CD14-positive monocyte (primary cell): ENCODE measurements around the gene GNG8. TPM values are rescaled to one million over a fixed set of nuclear protein-coding genes. Genes with fewer than 3 reads are reported as not detected.

Source experiments
- DNase-seq, 3 donors: peaks; one replicate each; pipeline ENCODE4 v3.0.0-alpha.2; 2011 to 2022
- H2AFZ ChIP-seq: 2 replicates; pipeline ENCODE4 v1.6.0; 2012; ENCODE audit warnings: mild to moderate bottlenecking, low read depth, low read length, inconsistent platforms; ENCODE audit not compliant: insufficient read depth, poor library complexity, severe bottlenecking
- H3K27ac ChIP-seq, 2 donors: 1 replicate in 1 of 2; 2 replicates in 1 of 2; pipeline ENCODE4 v1.5.1; 2012 to 2013; ENCODE audit warnings: low read length in 2 of 2, control low read depth in 1 of 2, inconsistent platforms in 1 of 2, low read depth in 1 of 2, mild to moderate bottlenecking in 1 of 2
- H3K27me3 ChIP-seq, 2 donors: one replicate each; pipeline versions ENCODE4 v1.6.0 to v1.6.1; 2011 to 2013; ENCODE audit warnings: low read length in 2 of 2; ENCODE audit not compliant: control insufficient read depth in 2 of 2, insufficient read depth in 2 of 2
- H3K36me3 ChIP-seq, 2 donors: replicated peaks in 1 of 2; 1 replicate in 1 of 2; 2 replicates in 1 of 2; pipeline versions ENCODE4 v1.5.1 to v1.6.1; 2012 to 2013; ENCODE audit warnings: low read length in 2 of 2, control low read depth in 1 of 2, inconsistent platforms in 1 of 2, mild to moderate bottlenecking in 1 of 2; ENCODE audit not compliant: insufficient read depth in 2 of 2, control insufficient read depth in 1 of 2
- H3K4me1 ChIP-seq, 2 donors: 1 replicate in 1 of 2; 2 replicates in 1 of 2; pipeline versions ENCODE4 v1.5.1 to v1.6.1; 2012 to 2013; ENCODE audit warnings: low read length in 2 of 2, control low read depth in 1 of 2, inconsistent platforms in 1 of 2, mild to moderate bottlenecking in 1 of 2, moderate library complexity in 1 of 2; ENCODE audit not compliant: insufficient read depth in 2 of 2, control insufficient read depth in 1 of 2
- H3K4me2 ChIP-seq: replicated peaks from 2 replicates; pipeline ENCODE3; 2012; ENCODE audit warnings: low read length, moderate library complexity, mild to moderate bottlenecking; ENCODE audit not compliant: poor library complexity, severe bottlenecking; ENCODE audit errors: extremely low read depth
- H3K4me3 ChIP-seq, 3 experiments: fragments of 200-600 bp in 1 of 3; sonication (generic) in 1 of 3; replicated peaks in 1 of 3; 1 replicate in 2 of 3; 2 replicates in 1 of 3; pipeline ENCODE4 v1.5.1; 2011 to 2013; ENCODE audit warnings: low read length in 3 of 3, mild to moderate bottlenecking in 3 of 3, control low read depth in 2 of 3, low read depth in 2 of 3, inconsistent platforms in 1 of 3, moderate library complexity in 1 of 3
- H3K79me2 ChIP-seq: 2 replicates; pipeline ENCODE4 v1.6.0; 2012; ENCODE audit warnings: mild to moderate bottlenecking, control low read depth, inconsistent platforms, low read length, moderate library complexity; ENCODE audit not compliant: insufficient read depth
- H3K9ac ChIP-seq: 2 replicates; pipeline ENCODE4 v1.6.0; 2017; ENCODE audit warnings: low read length, mild to moderate bottlenecking; ENCODE audit not compliant: insufficient read depth, poor library complexity, severe bottlenecking
- H3K9me3 ChIP-seq, 2 donors: replicated peaks in 1 of 2; 1 replicate in 1 of 2; 2 replicates in 1 of 2; pipeline versions ENCODE4 v1.5.1 to v1.6.1; 2012 to 2013; ENCODE audit warnings: low read length in 2 of 2, control low read depth in 1 of 2; ENCODE audit not compliant: control insufficient read depth in 1 of 2, insufficient read depth in 1 of 2
- H4K20me1 ChIP-seq: 2 replicates; pipeline ENCODE4 v1.6.0; 2012; ENCODE audit warnings: mild to moderate bottlenecking, low read length, control low read depth, moderate library complexity; ENCODE audit not compliant: insufficient read depth
- H3K27ac Mint-ChIP-seq, 7 donors: one replicate each; pipeline ENCODE4 v1.8.0; 2020; ENCODE audit warnings: mild to moderate bottlenecking in 7 of 7, mixed read lengths in 7 of 7, moderate library complexity in 6 of 7, inconsistent platforms in 2 of 7
- H3K27me3 Mint-ChIP-seq, 3 donors: one replicate each; pipeline ENCODE4 v1.8.0; 2021 to 2022; ENCODE audit warnings: low read depth in 3 of 3, mild to moderate bottlenecking in 3 of 3, mixed read lengths in 3 of 3, moderate library complexity in 3 of 3, inconsistent platforms in 1 of 3
- H3K36me3 Mint-ChIP-seq, 2 donors: one replicate each; pipeline ENCODE4 v1.8.0; 2020; ENCODE audit warnings: mixed read lengths in 2 of 2, inconsistent platforms in 1 of 2, mild to moderate bottlenecking in 1 of 2
- H3K4me1 Mint-ChIP-seq: one replicate; pipeline ENCODE4 v1.8.0; 2020; ENCODE audit warnings: mild to moderate bottlenecking, mixed read lengths
- H3K4me3 Mint-ChIP-seq, 2 donors: one replicate each; pipeline ENCODE4 v1.8.0; 2020; ENCODE audit warnings: mild to moderate bottlenecking in 2 of 2, mixed read lengths in 2 of 2, moderate library complexity in 1 of 2
- H3K9me3 Mint-ChIP-seq, 7 donors: one replicate each; pipeline ENCODE4 v1.8.0; 2020 to 2022; ENCODE audit warnings: mixed read lengths in 7 of 7, mild to moderate bottlenecking in 6 of 7, moderate library complexity in 6 of 7, inconsistent platforms in 2 of 7
- CTCF ChIP-seq: fragments of 200-600 bp; IDR thresholded peaks from one replicate; pipeline ENCODE4 v1.8.0; 2022; ENCODE audit warnings: antibody characterized with exemption, mild to moderate bottlenecking
- WGBS: methylation state at CpG from one replicate; pipeline ENCODE4 v1.1.5; 2013; ENCODE audit warnings: missing lambda C conversion rate; ENCODE audit not compliant: insufficient coverage; 5-methylcytosine and 5-hydroxymethylcytosine counted together
- intact Hi-C, 2 donors: fragments of 100-400 bp; cut with micrococcal nuclease; formaldehyde crosslinking; loops; one replicate each; pipeline versions ENCODE4 v1.15.0 to v1.15.1; 2023
- polyA plus RNA-seq, 3 donors: library from polyadenylated mRNA; depleted of rRNA in 1 of 3; unstranded in 2 of 3; stranded (reverse) in 1 of 3; fragments of 300-500 nt in 2 of 3; fragments of >200 nt in 1 of 3; fragmentation: Illumina TruSeq in 2 of 3; gene quantifications; 1 replicate in 2 of 3; 2 replicates in 1 of 3; pipeline ENCODE4 v1.2.3, GENCODE V29; 2012 to 2021

Gene GNG8
- polyA plus RNA-seq, 3 donors: not detected

- peaks cover 0 to 11% of the 10 kb centered on the region in 2 donors for H3K27me3 ChIP-seq
- peaks cover 28 to 29% of the 10 kb centered on the region in 2 donors for H3K4me1 ChIP-seq
- Mint-ChIP-seq H3K36me3 (peaks cover 62 to 64% of the 10 kb centered on the region in 2 donors), H3K27me3 (peaks cover 6 to 26% (median 21%) of the 10 kb centered on the region in 3 donors), H3K4me3 (no peak overlapping the region), H3K4me1 (peaks cover 42% of the 10 kb centered on the region), H3K27ac (no peak overlapping the region), H3K9me3 (peaks cover 0 to 3% (median 0%) of the 10 kb centered on the region in 7 donors)
- peaks cover 26% of the 10 kb centered on the region for H3K79me2 ChIP-seq
- H3K36me3 ChIP-seq: peaks cover 49 to 54% of the 10 kb centered on the region in 2 donors
- intact Hi-C loops: loop anchor here in 1 of 2 donors (10.0 kb wide), 1 partner anchor 54 kb away; no protein-coding TSS in a partner anchor
- no peak overlapping the region for H3K9ac ChIP-seq
- WGBS: 96% methylated on average over 23 of the region's 27 CpGs
- H3K9me3 ChIP-seq: no peaks in the 10 kb centered on the region
- peaks cover 67% of the 10 kb centered on the region for H4K20me1 ChIP-seq
- H3K4me3 ChIP-seq: no peak overlapping the region
- H3K27ac ChIP-seq: no peak overlapping the region
- no peak for DNase-seq
- H2AFZ ChIP-seq: no peak overlapping the region
- TF ChIP-seq CTCF: no peak
- no peak overlapping the region for H3K4me2 ChIP-seq
These were observed 27.2 kb downstream of the GNG8 start for GRCh38 chr19:46608581-46609345.

GRCh38 chr19:46608178-46608577 lies 27.8 kb downstream of the GNG8 start:
- no peak overlapping the region for H3K9ac ChIP-seq
- intact Hi-C loops: loop anchor here in 1 of 2 donors (10.0 kb wide), 1 partner anchor 53 kb away; no protein-coding TSS in a partner anchor
- H2AFZ ChIP-seq: no peak overlapping the region
- no peak overlapping the region for H3K27ac ChIP-seq
- H3K36me3 Mint-ChIP-seq: peaks cover 62 to 64% of the 10 kb centered on the region in 2 donors
- no peak overlapping the region for H3K4me2 ChIP-seq
- no peak overlapping the region for H3K27ac Mint-ChIP-seq
- H3K79me2 ChIP-seq: peaks cover 31% of the 10 kb centered on the region
- H4K20me1 ChIP-seq: peaks cover 73% of the 10 kb centered on the region
- H3K4me1 Mint-ChIP-seq: peaks cover 48% of the 10 kb centered on the region
- peaks cover 0 to 3% (median 0%) of the 10 kb centered on the region in 7 donors for H3K9me3 Mint-ChIP-seq
- H3K4me1 ChIP-seq: peaks cover 34% of the 10 kb centered on the region in 2 donors
- H3K27me3 Mint-ChIP-seq: peaks cover 6 to 22% (median 19%) of the 10 kb centered on the region in 3 donors
- H3K36me3 ChIP-seq: peaks cover 49 to 54% of the 10 kb centered on the region in 2 donors
- WGBS: 98% methylated on average over 4 of the region's 9 CpGs
- TF ChIP-seq CTCF: no peak
- no peak overlapping the region for H3K4me3 ChIP-seq
- H3K4me3 Mint-ChIP-seq: no peak overlapping the region
- peaks cover 0 to 11% of the 10 kb centered on the region in 2 donors for H3K27me3 ChIP-seq
- no peak for DNase-seq
- H3K9me3 ChIP-seq: no peaks in the 10 kb centered on the region
